Astrocyte (in vitro differentiated cells and primary cell): ENCODE measurements around the gene MESP2. TPM values are rescaled to one million over a fixed set of nuclear protein-coding genes. Genes with fewer than 3 reads are reported as not detected.

Source experiments
- DNase-seq: peaks from one replicate; pipeline ENCODE4 v3.0.0-alpha.2; 2010; ENCODE audit warnings: low read depth
- FAIRE-seq: peaks from 2 replicates; lab custom pipeline; 2011; peaks lifted over from hg19 to GRCh38; lab: Jason Lieb, UNC
- H2AFZ ChIP-seq: 2 replicates; pipeline ENCODE4 v1.6.0; 2012; ENCODE audit warnings: low read depth, low read length, inconsistent platforms
- H3K27ac ChIP-seq: 2 replicates; pipeline ENCODE4 v1.5.1; 2011; ENCODE audit warnings: low read depth, low read length, inconsistent platforms
- H3K27me3 ChIP-seq: 2 replicates; pipeline ENCODE4 v1.6.0; 2011; ENCODE audit warnings: low read length, inconsistent platforms; ENCODE audit not compliant: insufficient read depth
- H3K36me3 ChIP-seq: 2 replicates; pipeline ENCODE4 v1.5.1; 2011; ENCODE audit warnings: low read length, inconsistent platforms; ENCODE audit not compliant: insufficient read depth
- H3K4me1 ChIP-seq: 2 replicates; pipeline ENCODE4 v1.5.1; 2011; ENCODE audit warnings: low read length, inconsistent platforms; ENCODE audit not compliant: insufficient read depth
- H3K4me2 ChIP-seq: 2 replicates; pipeline ENCODE4 v1.6.0; 2012; ENCODE audit warnings: low read length, inconsistent platforms
- H3K4me3 ChIP-seq: 2 replicates; pipeline ENCODE4 v1.5.1; 2011; ENCODE audit warnings: low read depth, mild to moderate bottlenecking, low read length, inconsistent platforms; ENCODE audit not compliant: insufficient read depth
- H3K79me2 ChIP-seq: 2 replicates; pipeline ENCODE4 v1.6.0; 2012; ENCODE audit warnings: mild to moderate bottlenecking, low read length, inconsistent platforms; ENCODE audit not compliant: insufficient read depth
- H3K9ac ChIP-seq: 2 replicates; pipeline ENCODE4 v1.6.0; 2012; ENCODE audit warnings: mild to moderate bottlenecking, low read length, inconsistent platforms
- H3K9me3 ChIP-seq: 2 replicates; pipeline ENCODE4 v1.5.1; 2012; ENCODE audit warnings: low read depth, mild to moderate bottlenecking, low read length, inconsistent platforms; ENCODE audit not compliant: insufficient read depth
- H4K20me1 ChIP-seq: 2 replicates; pipeline ENCODE4 v1.6.0; 2012; ENCODE audit warnings: low read length, inconsistent platforms; ENCODE audit not compliant: insufficient read depth
- H3K27ac Mint-ChIP-seq: one replicate; pipeline ENCODE4 v1.8.0; 2021; ENCODE audit warnings: mild to moderate bottlenecking, mixed read lengths; ENCODE audit not compliant: unreplicated experiment
- H3K27me3 Mint-ChIP-seq: one replicate; pipeline ENCODE4 v1.8.0; 2021; ENCODE audit warnings: low read depth, mixed read lengths; ENCODE audit not compliant: unreplicated experiment
- H3K36me3 Mint-ChIP-seq: one replicate; pipeline ENCODE4 v1.8.0; 2021; ENCODE audit warnings: low read depth, mixed read lengths; ENCODE audit not compliant: unreplicated experiment
- H3K4me1 Mint-ChIP-seq: one replicate; pipeline ENCODE4 v1.8.0; 2021; ENCODE audit warnings: low read depth, mixed read lengths; ENCODE audit not compliant: unreplicated experiment
- H3K4me3 Mint-ChIP-seq: one replicate; pipeline ENCODE4 v1.8.0; 2021; ENCODE audit warnings: mild to moderate bottlenecking, moderate library complexity, mixed read lengths; ENCODE audit not compliant: unreplicated experiment
- H3K9me3 Mint-ChIP-seq: one replicate; pipeline ENCODE4 v1.8.0; 2021; ENCODE audit warnings: mild to moderate bottlenecking, mixed read lengths; ENCODE audit not compliant: unreplicated experiment
- CTCF ChIP-seq: IDR thresholded peaks from 2 replicates; pipeline ENCODE4 v1.5.1; 2011; ENCODE audit warnings: low read depth, mild to moderate bottlenecking, inconsistent platforms, low read length, moderate library complexity; ENCODE audit not compliant: insufficient read depth
- EZH2 ChIP-seq: IDR thresholded peaks from 2 replicates; pipeline ENCODE4 v1.6.1; 2012; ENCODE audit warnings: mild to moderate bottlenecking, low read length, inconsistent platforms; ENCODE audit not compliant: insufficient read depth
- total RNA-seq: library from RNA; stranded (reverse); gene quantifications from 2 replicates; pipeline ENCODE4 v1.2.1, GENCODE V29; 2021

Gene MESP2
- total RNA-seq, 1 donor from 2014 or later: not detected

GRCh38 chr15:89808160-89808870, 32.2 kb downstream of the MESP2 start:
- H3K4me2 ChIP-seq: no peak overlapping the region
- no peak for DNase-seq
- H3K4me1 ChIP-seq: peaks cover 24% of the 10 kb centered on the region
- H3K4me1 Mint-ChIP-seq: no peaks in the 10 kb centered on the region
- TF ChIP-seq CTCF: no peak
- TF ChIP-seq EZH2: no peak
- H3K27ac ChIP-seq: no peak overlapping the region
- peaks cover 25% of the 10 kb centered on the region for H3K27me3 Mint-ChIP-seq
- H3K79me2 ChIP-seq: peaks cover 52% of the 10 kb centered on the region
- peaks cover 11% of the 10 kb centered on the region for H3K36me3 ChIP-seq
- H3K9me3 ChIP-seq: no peaks in the 10 kb centered on the region
- H3K9ac ChIP-seq: no peak overlapping the region
- H3K27ac Mint-ChIP-seq: no peak overlapping the region
- H3K9me3 Mint-ChIP-seq: no peaks in the 10 kb centered on the region
- H3K36me3 Mint-ChIP-seq: no peaks in the 10 kb centered on the region
- no peaks in the 10 kb centered on the region for H3K27me3 ChIP-seq
- no peak overlapping the region for H3K4me3 Mint-ChIP-seq
- FAIRE-seq: no peak
- H3K4me3 ChIP-seq: no peak overlapping the region
- no peak overlapping the region for H2AFZ ChIP-seq
- H4K20me1 ChIP-seq: peaks cover 34% of the 10 kb centered on the region

GRCh38 chr15:89809093-89809786, 33.1 kb downstream of the MESP2 start:
- DNase-seq (no peak), FAIRE-seq (no peak)
- H3K4me3 Mint-ChIP-seq: no peak overlapping the region
- Histone ChIP-seq H2AFZ (peak overlapping the region; percentile 30), H3K4me3 (no peak overlapping the region), H3K79me2 (peaks cover 61% of the 10 kb centered on the region), H4K20me1 (peaks cover 38% of the 10 kb centered on the region), H3K36me3 (peaks cover 11% of the 10 kb centered on the region), H3K9me3 (no peaks in the 10 kb centered on the region), H3K4me2 (peak overlapping the region; percentile 55), H3K27me3 (no peaks in the 10 kb centered on the region), H3K27ac (peak overlapping the region; percentile 13), H3K4me1 (peaks cover 30% of the 10 kb centered on the region), H3K9ac (peak overlapping the region; percentile 23)
- H3K27me3 Mint-ChIP-seq: peaks cover 24% of the 10 kb centered on the region
- H3K4me1 Mint-ChIP-seq: no peaks in the 10 kb centered on the region
- no peaks in the 10 kb centered on the region for H3K9me3 Mint-ChIP-seq
- TF ChIP-seq CTCF (no peak), EZH2 (no peak)
- no peaks in the 10 kb centered on the region for H3K36me3 Mint-ChIP-seq
- no peak overlapping the region for H3K27ac Mint-ChIP-seq

GRCh38 chr15:89809787-89810148, 33.6 kb downstream of the MESP2 start:
- Mint-ChIP-seq H3K4me3 (no peak overlapping the region), H3K27me3 (peaks cover 21% of the 10 kb centered on the region), H3K4me1 (no peaks in the 10 kb centered on the region), H3K9me3 (no peaks in the 10 kb centered on the region), H3K36me3 (no peaks in the 10 kb centered on the region), H3K27ac (no peak overlapping the region)
- H3K27me3 ChIP-seq: no peaks in the 10 kb centered on the region
- no peaks in the 10 kb centered on the region for H3K9me3 ChIP-seq
- H3K36me3 ChIP-seq: peaks cover 9% of the 10 kb centered on the region
- no peak overlapping the region for H3K9ac ChIP-seq
- H3K4me2 ChIP-seq: peak overlapping the region; percentile 55
- FAIRE-seq: no peak
- TF ChIP-seq CTCF (no peak), EZH2 (no peak)
- DNase-seq: no peak
- peaks cover 38% of the 10 kb centered on the region for H4K20me1 ChIP-seq
- H3K4me3 ChIP-seq: no peak overlapping the region
- peaks cover 63% of the 10 kb centered on the region for H3K79me2 ChIP-seq
- no peak overlapping the region for H2AFZ ChIP-seq
- no peak overlapping the region for H3K27ac ChIP-seq
- H3K4me1 ChIP-seq: peaks cover 30% of the 10 kb centered on the region
